ENCODE results near the gene SOD2. TPM values are rescaled to one million over a fixed set of nuclear protein-coding genes. Genes with fewer than 3 reads are reported as not detected.
"Not testable (repeated sequence)": the region's sequence is repeated elsewhere in the genome, so short reads cannot be mapped to it uniquely, and the experiment has no call there.

SOD2 gene
- total RNA-seq, 4 donors from 2014 or later = 159 to 173 (median 167) TPM

DNA sequence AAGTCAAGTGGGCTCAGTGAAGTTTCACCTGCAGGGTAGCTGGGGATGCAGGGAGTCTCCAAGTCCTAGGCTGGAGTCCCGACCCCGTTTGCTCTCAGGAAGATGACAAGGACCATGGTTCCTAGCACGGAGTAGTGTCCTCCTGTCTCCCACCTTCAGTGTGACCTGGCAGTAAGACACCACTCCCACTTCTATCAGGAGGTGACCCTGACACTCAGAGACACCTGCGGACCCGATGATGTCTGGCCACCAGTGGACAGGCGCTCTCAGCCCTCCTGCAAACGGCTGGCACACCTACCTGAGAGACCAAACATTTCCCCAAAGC is 1.1 kb downstream of the SOD2 start:
- TF ChIP-seq POLR2AphosphoS5 (IDR thresholded peaks at IDR 0.05) (no peak), EP300 (IDR thresholded peaks at IDR 0.05) (no peak), POLR2A (IDR thresholded peaks at IDR 0.05) (no peak)
- Histone ChIP-seq H3K36me3 (peaks cover 14% of the 10 kb centered on the region), H3K4me3 (peak overlapping the region; percentile 97), H3K4me1 (peaks cover 52% of the 10 kb centered on the region), H3K27ac (peak overlapping the region; percentile 97), H3K27me3 (no peaks in the 10 kb centered on the region), H3K9me3 (no peaks in the 10 kb centered on the region)
- 7% methylated on average over 3 of the region's 7 CpGs for whole genome bisulfite sequencing
- no peak for DNase-seq (ENCODE audit: low spot score in 2 of 2)

DNA sequence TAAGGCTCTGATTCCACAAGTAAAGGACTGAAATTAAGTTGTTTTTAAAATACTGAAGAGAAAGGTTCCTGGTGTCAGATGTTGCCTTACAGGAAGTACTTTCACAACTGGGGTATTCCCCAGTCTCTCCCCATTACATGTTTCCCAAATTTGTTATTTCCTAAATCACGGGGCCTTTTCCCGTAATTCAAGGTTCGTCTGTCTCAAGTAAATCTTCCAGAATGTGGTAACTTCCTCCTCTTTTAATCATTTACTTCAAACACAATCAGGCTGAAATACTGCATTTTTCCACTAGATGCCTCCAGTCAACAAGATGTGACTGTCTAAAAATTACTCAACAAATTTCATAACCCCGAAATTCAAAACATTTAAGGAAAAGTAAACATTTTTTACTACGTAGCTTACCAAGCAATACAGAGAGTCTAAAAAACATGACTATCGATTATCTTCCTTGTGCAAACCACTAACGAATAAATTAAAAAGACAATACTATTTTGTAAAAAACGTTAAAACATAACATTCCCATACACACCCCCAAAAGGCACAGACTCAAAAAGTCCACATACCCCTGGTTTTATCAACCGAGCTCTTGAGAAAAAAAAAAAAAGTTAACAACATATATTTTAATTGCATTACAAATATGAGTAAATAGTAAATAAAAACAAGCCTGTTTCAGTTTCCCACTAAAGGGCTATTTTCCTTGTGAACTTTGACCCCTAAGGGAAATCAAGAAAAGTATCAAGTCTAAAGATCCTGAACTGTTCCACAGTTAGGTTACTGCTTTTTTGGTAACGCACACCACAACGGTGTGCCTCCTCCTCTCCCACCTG is 1.7 kb downstream of the SOD2 start:
- Histone ChIP-seq H3K4me3 (peak overlapping the region; percentile 97), H3K27ac (peak overlapping the region; percentile 97), H3K9me3 (no peaks in the 10 kb centered on the region), H3K27me3 (no peaks in the 10 kb centered on the region), H3K36me3 (peaks cover 20% of the 10 kb centered on the region), H3K4me1 (peaks cover 55% of the 10 kb centered on the region)
- no peak for DNase-seq (ENCODE audit: low spot score in 2 of 2)
- TF ChIP-seq POLR2A (IDR thresholded peaks at IDR 0.05) = no peak
- TF ChIP-seq, protein P1, sequence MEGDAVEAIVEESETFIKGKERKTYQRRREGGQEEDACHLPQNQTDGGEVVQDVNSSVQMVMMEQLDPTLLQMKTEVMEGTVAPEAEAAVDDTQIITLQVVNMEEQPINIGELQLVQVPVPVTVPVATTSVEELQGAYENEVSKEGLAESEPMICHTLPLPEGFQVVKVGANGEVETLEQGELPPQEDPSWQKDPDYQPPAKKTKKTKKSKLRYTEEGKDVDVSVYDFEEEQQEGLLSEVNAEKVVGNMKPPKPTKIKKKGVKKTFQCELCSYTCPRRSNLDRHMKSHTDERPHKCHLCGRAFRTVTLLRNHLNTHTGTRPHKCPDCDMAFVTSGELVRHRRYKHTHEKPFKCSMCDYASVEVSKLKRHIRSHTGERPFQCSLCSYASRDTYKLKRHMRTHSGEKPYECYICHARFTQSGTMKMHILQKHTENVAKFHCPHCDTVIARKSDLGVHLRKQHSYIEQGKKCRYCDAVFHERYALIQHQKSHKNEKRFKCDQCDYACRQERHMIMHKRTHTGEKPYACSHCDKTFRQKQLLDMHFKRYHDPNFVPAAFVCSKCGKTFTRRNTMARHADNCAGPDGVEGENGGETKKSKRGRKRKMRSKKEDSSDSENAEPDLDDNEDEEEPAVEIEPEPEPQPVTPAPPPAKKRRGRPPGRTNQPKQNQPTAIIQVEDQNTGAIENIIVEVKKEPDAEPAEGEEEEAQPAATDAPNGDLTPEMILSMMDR (IDR thresholded peaks at IDR 0.05) = peak; percentile 73 to 97
- peak; percentile 10 to 83 (median 70) for TF ChIP-seq POLR2AphosphoS5 (IDR thresholded peaks at IDR 0.05)
- no peak for TF ChIP-seq EP300 (IDR thresholded peaks at IDR 0.05)
- 5% methylated on average over 11 of the region's 11 CpGs for WGBS

DNA sequence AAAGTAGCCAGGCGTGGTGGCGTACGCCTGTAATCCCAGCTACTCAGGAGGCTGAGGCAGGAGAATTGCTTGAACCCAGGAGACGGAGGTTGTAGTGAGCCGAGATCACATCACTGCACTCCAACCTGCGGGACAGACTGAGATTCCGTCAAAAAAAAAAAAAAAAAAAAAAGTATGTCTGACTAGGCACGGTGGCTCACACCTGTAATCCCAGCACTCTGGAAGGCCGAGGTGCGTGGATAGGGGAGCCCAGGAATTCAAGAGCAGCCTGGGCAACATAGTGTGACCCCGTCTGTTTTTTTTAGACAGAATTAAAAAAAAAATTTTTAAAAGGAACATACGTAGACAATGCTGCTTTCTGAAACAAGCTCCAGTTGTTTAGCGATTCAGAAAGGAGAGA is 2.9 kb downstream of the SOD2 start:
- not testable (repeated sequence) for H3K27ac ChIP-seq
- peak overlapping the region; percentile 97 for H3K4me3 ChIP-seq

DNA sequence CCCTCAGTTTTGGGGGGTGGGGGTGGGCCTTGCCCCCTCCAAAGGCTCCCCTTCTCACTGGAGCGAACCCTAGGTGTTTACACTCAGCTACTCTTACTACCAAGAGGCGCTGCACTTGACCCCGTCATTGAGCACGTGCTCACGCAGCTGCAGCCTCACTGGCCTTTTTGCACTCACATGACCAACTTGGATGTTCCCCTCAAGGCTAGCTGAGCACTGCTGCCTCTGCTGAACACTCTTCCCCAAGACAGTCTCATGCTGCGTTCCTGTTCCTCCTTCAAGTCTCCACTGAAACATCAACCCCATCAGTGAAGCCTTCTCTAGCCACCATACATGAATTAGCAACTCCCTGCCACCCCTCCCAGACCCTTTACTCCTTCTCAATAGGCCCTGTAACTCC is 4.0 kb downstream of the SOD2 start:
- Histone ChIP-seq H3K27ac (no peak overlapping the region), H3K4me1 (peaks cover 45% of the 10 kb centered on the region), H3K27me3 (no peaks in the 10 kb centered on the region), H3K4me3 (peak overlapping the region; percentile 20), H3K9me3 (no peaks in the 10 kb centered on the region), H3K36me3 (peaks cover 41% of the 10 kb centered on the region)
- no peak for TF ChIP-seq EP300 (IDR thresholded peaks at IDR 0.05)
- 79% methylated on average over 6 of the region's 6 CpGs for WGBS
- no peak for DNase-seq (ENCODE audit: low spot score in 2 of 2)

More for the DNA sequence above, 2.9 kb downstream of the SOD2 start:
- H3K9me3 ChIP-seq; DNase-seq (ENCODE audit: low spot score in 2 of 2); H3K27me3 ChIP-seq: not testable (repeated sequence)
- Histone ChIP-seq H3K4me1 (peaks cover 55% of the 10 kb centered on the region), H3K36me3 (peaks cover 32% of the 10 kb centered on the region)
- 95% methylated on average over 13 of the region's 13 CpGs for WGBS

DNA sequence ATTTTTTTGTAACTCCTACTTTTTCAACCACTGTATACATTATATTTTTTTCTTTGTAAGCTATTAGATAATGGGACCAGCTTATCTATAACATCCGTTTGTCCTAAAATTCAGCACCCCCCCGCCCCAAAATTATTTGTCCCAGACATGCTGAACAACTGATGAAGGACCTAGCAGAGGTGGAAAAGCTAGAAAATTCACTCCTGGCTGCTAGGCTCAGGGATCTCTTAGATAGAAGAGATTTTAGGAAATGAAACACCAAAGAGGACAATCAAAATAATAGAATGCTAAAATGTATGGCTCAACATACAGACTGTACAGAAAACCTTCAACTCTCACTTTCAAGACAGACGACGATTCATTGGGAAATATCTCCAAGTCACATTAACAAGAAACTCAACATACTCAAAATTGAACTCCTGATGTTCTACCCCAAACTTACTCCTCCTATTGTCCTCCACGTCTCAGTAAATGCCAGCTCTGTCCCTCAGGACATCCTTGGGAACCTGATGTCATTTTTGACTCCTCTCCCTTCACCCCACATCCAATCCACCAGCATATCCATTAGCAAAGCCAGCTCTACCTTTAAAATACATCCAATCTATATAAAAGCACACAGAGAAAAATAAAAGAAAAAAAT is 4.7 kb downstream of the SOD2 start:
- H3K36me3 ChIP-seq = peaks cover 47% of the 10 kb centered on the region
- no peak for DNase-seq (ENCODE audit: low spot score in 2 of 2)
- TF ChIP-seq POLR2AphosphoS5 (IDR thresholded peaks at IDR 0.05) = no peak
- no peak for TF ChIP-seq POLR2A (IDR thresholded peaks at IDR 0.05)
- TF ChIP-seq, protein P1 (IDR thresholded peaks at IDR 0.05) = no peak
- TF ChIP-seq EP300 (IDR thresholded peaks at IDR 0.05) = no peak
- H3K9me3 ChIP-seq = no peaks in the 10 kb centered on the region
- WGBS = 76% methylated on average over 5 of the region's 5 CpGs
- H3K4me1 ChIP-seq = peaks cover 39% of the 10 kb centered on the region
- H3K27ac ChIP-seq = no peak overlapping the region
- H3K4me3 ChIP-seq = peak overlapping the region; percentile 20
- H3K27me3 ChIP-seq = no peaks in the 10 kb centered on the region

DNA sequence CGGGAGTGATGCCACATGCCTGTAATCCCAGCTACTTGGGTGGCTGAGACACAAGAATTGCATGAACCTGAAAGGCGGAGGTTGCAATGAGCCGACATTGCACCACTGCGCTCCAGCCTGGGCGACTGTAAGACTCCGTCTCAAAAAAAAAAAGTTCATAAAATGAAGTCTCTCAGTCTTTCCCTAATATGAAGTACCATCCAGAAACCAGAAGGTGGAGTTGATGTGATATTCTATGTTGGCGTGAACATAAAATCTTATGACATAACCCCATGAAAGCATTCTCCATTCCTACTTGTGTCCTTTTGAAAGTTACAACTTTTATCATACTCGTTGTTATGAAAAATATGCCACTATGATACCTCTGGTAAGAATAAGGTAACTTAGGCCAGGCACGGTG is 5.7 kb downstream of the SOD2 start:
- Histone ChIP-seq H3K27ac (no peak overlapping the region), H3K27me3 (no peaks in the 10 kb centered on the region), H3K36me3 (peaks cover 56% of the 10 kb centered on the region), H3K4me3 (no peak overlapping the region), H3K4me1 (peaks cover 37% of the 10 kb centered on the region), H3K9me3 (no peaks in the 10 kb centered on the region)
- 93% methylated on average over 9 of the region's 9 CpGs for WGBS
- TF ChIP-seq EP300 (IDR thresholded peaks at IDR 0.05) (no peak), POLR2A (IDR thresholded peaks at IDR 0.05) (no peak), POLR2AphosphoS5 (IDR thresholded peaks at IDR 0.05) (no peak)
- TF ChIP-seq, protein P1 (IDR thresholded peaks at IDR 0.05) = no peak
- no peak for DNase-seq (ENCODE audit: low spot score in 2 of 2)
